ENCODE measurements around the gene CLSTN2. TPM values are rescaled to one million over a fixed set of nuclear protein-coding genes. Genes with fewer than 3 reads are reported as not detected.

The CLSTN2 gene
- total RNA-seq, 1 donor from 2014 or later = 80.9 TPM

- peaks cover 2% of the 10 kb centered on the region for H3K27me3 Mint-ChIP-seq (ENCODE audit: low read depth, unreplicated experiment)
- DNase-seq (ENCODE audit: low read depth) (no peak), FAIRE-seq (no peak)
- H3K9me3 Mint-ChIP-seq (ENCODE audit: unreplicated experiment) = no peaks in the 10 kb centered on the region
- no peaks in the 10 kb centered on the region for H3K36me3 ChIP-seq (ENCODE audit: insufficient read depth, low read length)
- H2AFZ ChIP-seq (ENCODE audit: low read depth, low read length) = no peak overlapping the region
- H3K4me3 Mint-ChIP-seq (ENCODE audit: unreplicated experiment) = no peak overlapping the region
- TF ChIP-seq EZH2 (IDR thresholded peaks at IDR 0.05; ENCODE audit: insufficient read depth, low read length) (no peak), CTCF (IDR thresholded peaks at IDR 0.05; ENCODE audit: insufficient read depth, low read depth, low read length) (no peak)
- no peaks in the 10 kb centered on the region for H3K4me1 ChIP-seq (ENCODE audit: insufficient read depth, low read length)
- H3K4me1 Mint-ChIP-seq (ENCODE audit: low read depth, unreplicated experiment) = peaks cover 30% of the 10 kb centered on the region
- peaks cover 1% of the 10 kb centered on the region for H3K36me3 Mint-ChIP-seq (ENCODE audit: low read depth, unreplicated experiment)
- H4K20me1 ChIP-seq (ENCODE audit: insufficient read depth, low read length) = no peaks in the 10 kb centered on the region
- no peaks in the 10 kb centered on the region for H3K9me3 ChIP-seq (ENCODE audit: insufficient read depth, low read depth, low read length)
- H3K27me3 ChIP-seq (ENCODE audit: insufficient read depth, low read length) = no peaks in the 10 kb centered on the region
- no peak overlapping the region for H3K4me3 ChIP-seq (ENCODE audit: insufficient read depth, low read depth, low read length)
- no peaks in the 10 kb centered on the region for H3K79me2 ChIP-seq (ENCODE audit: insufficient read depth, low read length)
- no peak overlapping the region for H3K9ac ChIP-seq (ENCODE audit: low read length)
- no peak overlapping the region for H3K4me2 ChIP-seq (ENCODE audit: low read length)
- H3K27ac Mint-ChIP-seq (ENCODE audit: unreplicated experiment) = no peak overlapping the region
- no peak overlapping the region for H3K27ac ChIP-seq (ENCODE audit: low read depth, low read length)
Observed at GRCh38 chr3:140377644-140378043, 442.7 kb downstream of the CLSTN2 start.

GRCh38 chr3:140378571-140379340, 443.8 kb downstream of the CLSTN2 start:
- H3K9ac ChIP-seq (ENCODE audit: low read length) = no peak overlapping the region
- Mint-ChIP-seq H3K4me1 (ENCODE audit: low read depth, unreplicated experiment) (peaks cover 30% of the 10 kb centered on the region), H3K9me3 (ENCODE audit: unreplicated experiment) (no peaks in the 10 kb centered on the region), H3K27ac (ENCODE audit: unreplicated experiment) (peak overlapping the region; percentile 79), H3K27me3 (ENCODE audit: low read depth, unreplicated experiment) (peaks cover 2% of the 10 kb centered on the region), H3K4me3 (ENCODE audit: unreplicated experiment) (no peak overlapping the region), H3K36me3 (ENCODE audit: low read depth, unreplicated experiment) (peaks cover 1% of the 10 kb centered on the region)
- H3K27me3 ChIP-seq (ENCODE audit: insufficient read depth, low read length) = no peaks in the 10 kb centered on the region
- H2AFZ ChIP-seq (ENCODE audit: low read depth, low read length) = no peak overlapping the region
- no peaks in the 10 kb centered on the region for H3K4me1 ChIP-seq (ENCODE audit: insufficient read depth, low read length)
- H3K9me3 ChIP-seq (ENCODE audit: insufficient read depth, low read depth, low read length) = no peaks in the 10 kb centered on the region
- DNase-seq (ENCODE audit: low read depth) = peak; percentile 74
- no peak for FAIRE-seq
- H3K36me3 ChIP-seq (ENCODE audit: insufficient read depth, low read length) = no peaks in the 10 kb centered on the region
- no peaks in the 10 kb centered on the region for H3K79me2 ChIP-seq (ENCODE audit: insufficient read depth, low read length)
- TF ChIP-seq EZH2 (IDR thresholded peaks at IDR 0.05; ENCODE audit: insufficient read depth, low read length) = no peak
- no peak for TF ChIP-seq CTCF (IDR thresholded peaks at IDR 0.05; ENCODE audit: insufficient read depth, low read depth, low read length)
- no peak overlapping the region for H3K4me3 ChIP-seq (ENCODE audit: insufficient read depth, low read depth, low read length)
- H3K27ac ChIP-seq (ENCODE audit: low read depth, low read length) = no peak overlapping the region
- no peak overlapping the region for H3K4me2 ChIP-seq (ENCODE audit: low read length)
- H4K20me1 ChIP-seq (ENCODE audit: insufficient read depth, low read length) = no peaks in the 10 kb centered on the region
